ENCODE results near the gene CYB561D1. TPM values are rescaled to one million over a fixed set of nuclear protein-coding genes. Genes with fewer than 3 reads are reported as not detected.
"Not testable (repeated sequence)": the region's sequence is repeated elsewhere in the genome, so short reads cannot be mapped to it uniquely, and the experiment has no call there.

The CYB561D1 gene
- total and polyA plus RNA-seq, 10 of the 15 experiments (the other 5 are each of a cell fraction or from before 2014, with no cell fraction given), result 0.68 to 9.0 (median 3.3) TPM

DNA sequence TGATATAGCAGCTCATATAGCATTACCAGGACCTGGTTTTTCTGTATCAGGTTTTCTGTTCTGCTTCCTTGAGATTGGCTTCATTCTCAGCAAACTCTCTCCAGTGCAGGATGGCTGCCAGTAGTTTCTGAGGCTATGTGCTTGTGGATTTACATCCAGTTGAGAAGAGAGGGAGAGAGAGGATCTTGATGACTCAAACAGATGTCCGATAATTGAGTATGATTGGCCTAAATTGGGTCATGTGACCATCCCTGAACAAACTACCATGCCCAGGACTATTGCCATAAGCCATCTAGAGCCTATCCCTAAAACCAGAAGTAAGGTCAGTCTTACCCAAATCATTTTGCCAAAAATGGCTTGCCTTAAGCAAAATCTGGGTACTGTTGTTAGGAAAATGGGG is 49.5 kb upstream of the CYB561D1 start (continued):
- TF ChIP-seq, protein P1, sequence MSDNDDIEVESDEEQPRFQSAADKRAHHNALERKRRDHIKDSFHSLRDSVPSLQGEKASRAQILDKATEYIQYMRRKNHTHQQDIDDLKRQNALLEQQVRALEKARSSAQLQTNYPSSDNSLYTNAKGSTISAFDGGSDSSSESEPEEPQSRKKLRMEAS (IDR thresholded peaks at IDR 0.05; ENCODE audit: low read depth, low read length), result no peak

GRCh38 chr1:109445949-109446695 is 47.8 kb upstream of the CYB561D1 start:
- H2AFZ ChIP-seq (ENCODE audit: control insufficient read depth, low read depth, low read length); in situ Hi-C loops (cut with MboI); DNase-seq (ENCODE audit: low read depth, low spot score); ATAC-seq; H4K20me1 ChIP-seq (ENCODE audit: control insufficient read depth, insufficient read depth); H3K4me2 ChIP-seq (ENCODE audit: control insufficient read depth, insufficient read depth); RAD21 ChIA-PET (ENCODE audit: unreplicated experiment); H3K9me3 ChIP-seq (replicated peaks; ENCODE audit: control insufficient read depth, insufficient read depth, low read length); POLR2A ChIA-PET; H3K27me3 ChIP-seq (replicated peaks in 1 of 2; ENCODE audit: control insufficient read depth in 2 of 2, insufficient read depth in 2 of 2, low read length in 1 of 2); H3K4me1 ChIP-seq (ENCODE audit: control insufficient read depth, insufficient read depth, low read length); H3K79me2 ChIP-seq (ENCODE audit: control insufficient read depth, insufficient read depth, low read length); H3K36me3 ChIP-seq (ENCODE audit: control insufficient read depth in 2 of 2, insufficient read depth in 2 of 2, low read length in 1 of 2); FAIRE-seq; SMC1A ChIA-PET (ENCODE audit: uncharacterized antibody, unreplicated experiment); H3K27ac ChIP-seq (ENCODE audit: control insufficient read depth, insufficient read depth); H3K9ac ChIP-seq (ENCODE audit: control insufficient read depth, insufficient read depth, low read length); BruUV-seq (replicated peaks); CTCF ChIA-PET; intact Hi-C loops (cut with micrococcal nuclease; ENCODE audit: unreplicated experiment); H3K4me3 ChIP-seq: not testable (repeated sequence)
- WGBS (ENCODE audit: insufficient coverage, insufficient replicate concordance, low lambda C conversion rate, missing lambda C conversion rate), result 41% methylated on average over 11 of the region's 11 CpGs

GRCh38 chr1:109447524-109447923 is 46.4 kb upstream of the CYB561D1 start:
- Histone ChIP-seq H3K27me3 (replicated peaks in 1 of 2; ENCODE audit: control insufficient read depth in 2 of 2, insufficient read depth in 2 of 2, low read length in 1 of 2) (no peaks in the 10 kb centered on the region), H3K36me3 (ENCODE audit: control insufficient read depth in 2 of 2, insufficient read depth in 2 of 2, low read length in 1 of 2) (no peaks in the 10 kb centered on the region), H3K4me1 (ENCODE audit: control insufficient read depth, insufficient read depth, low read length) (no peaks in the 10 kb centered on the region), H3K79me2 (ENCODE audit: control insufficient read depth, insufficient read depth, low read length) (no peaks in the 10 kb centered on the region), H3K9me3 (replicated peaks; ENCODE audit: control insufficient read depth, insufficient read depth, low read length) (no peaks in the 10 kb centered on the region), H3K27ac (ENCODE audit: control insufficient read depth, insufficient read depth) (no peak overlapping the region), H2AFZ (ENCODE audit: control insufficient read depth, low read depth, low read length) (no peak overlapping the region), H3K4me2 (ENCODE audit: control insufficient read depth, insufficient read depth) (no peak overlapping the region), H3K4me3 (no peak overlapping the region), H3K9ac (ENCODE audit: control insufficient read depth, insufficient read depth, low read length) (no peak overlapping the region), H4K20me1 (ENCODE audit: control insufficient read depth, insufficient read depth) (no peaks in the 10 kb centered on the region)
- BruUV-seq (replicated peaks), result no TSS peak
- 5% methylated on average over 4 of the region's 4 CpGs for WGBS (ENCODE audit: insufficient coverage, insufficient replicate concordance, low lambda C conversion rate, missing lambda C conversion rate)
- ChIA-PET RAD21 (ENCODE audit: unreplicated experiment) (no interaction called here), POLR2A (no interaction called here), CTCF (interaction anchor here (0.7 to 1.0 kb wide), 3 partner anchors 47 to 296 kb away, joined by 3 read pairs; no protein-coding TSS in a partner anchor), SMC1A (ENCODE audit: uncharacterized antibody, unreplicated experiment) (no interaction called here)
- DNase-seq (ENCODE audit: low read depth, low spot score) (no peak), ATAC-seq (no peak), FAIRE-seq (no peak)
- intact Hi-C loops (cut with micrococcal nuclease; ENCODE audit: unreplicated experiment) (no loop called here), in situ Hi-C loops (cut with MboI) (no loop called here)
- TF ChIP-seq, protein P2, sequence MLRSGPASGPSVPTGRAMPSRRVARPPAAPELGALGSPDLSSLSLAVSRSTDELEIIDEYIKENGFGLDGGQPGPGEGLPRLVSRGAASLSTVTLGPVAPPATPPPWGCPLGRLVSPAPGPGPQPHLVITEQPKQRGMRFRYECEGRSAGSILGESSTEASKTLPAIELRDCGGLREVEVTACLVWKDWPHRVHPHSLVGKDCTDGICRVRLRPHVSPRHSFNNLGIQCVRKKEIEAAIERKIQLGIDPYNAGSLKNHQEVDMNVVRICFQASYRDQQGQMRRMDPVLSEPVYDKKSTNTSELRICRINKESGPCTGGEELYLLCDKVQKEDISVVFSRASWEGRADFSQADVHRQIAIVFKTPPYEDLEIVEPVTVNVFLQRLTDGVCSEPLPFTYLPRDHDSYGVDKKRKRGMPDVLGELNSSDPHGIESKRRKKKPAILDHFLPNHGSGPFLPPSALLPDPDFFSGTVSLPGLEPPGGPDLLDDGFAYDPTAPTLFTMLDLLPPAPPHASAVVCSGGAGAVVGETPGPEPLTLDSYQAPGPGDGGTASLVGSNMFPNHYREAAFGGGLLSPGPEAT (IDR thresholded peaks at IDR 0.05; ENCODE audit: low read depth), result no peak
- TF ChIP-seq IRF5 (IDR thresholded peaks at IDR 0.05; ENCODE audit: borderline replicate concordance) (no peak), SMAD1 (IDR thresholded peaks at IDR 0.05; ENCODE audit: low read depth, partially characterized antibody) (no peak), HDGF (IDR thresholded peaks at IDR 0.05) (no peak), CBX5 (IDR thresholded peaks at IDR 0.05; ENCODE audit: low read depth) (no peak), TARDBP (IDR thresholded peaks at IDR 0.05; ENCODE audit: borderline replicate concordance) (no peak), SMC3 (IDR thresholded peaks at IDR 0.05; ENCODE audit: borderline replicate concordance, low read length) (no peak), KDM1A (IDR thresholded peaks at IDR 0.05; ENCODE audit: borderline replicate concordance) (no peak), HCFC1 (IDR thresholded peaks at IDR 0.05; ENCODE audit: low read length) (no peak)
- TF ChIP-seq, protein P3, sequence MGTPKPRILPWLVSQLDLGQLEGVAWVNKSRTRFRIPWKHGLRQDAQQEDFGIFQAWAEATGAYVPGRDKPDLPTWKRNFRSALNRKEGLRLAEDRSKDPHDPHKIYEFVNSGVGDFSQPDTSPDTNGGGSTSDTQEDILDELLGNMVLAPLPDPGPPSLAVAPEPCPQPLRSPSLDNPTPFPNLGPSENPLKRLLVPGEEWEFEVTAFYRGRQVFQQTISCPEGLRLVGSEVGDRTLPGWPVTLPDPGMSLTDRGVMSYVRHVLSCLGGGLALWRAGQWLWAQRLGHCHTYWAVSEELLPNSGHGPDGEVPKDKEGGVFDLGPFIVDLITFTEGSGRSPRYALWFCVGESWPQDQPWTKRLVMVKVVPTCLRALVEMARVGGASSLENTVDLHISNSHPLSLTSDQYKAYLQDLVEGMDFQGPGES (IDR thresholded peaks at IDR 0.05), result no peak
